ENCODE measurements around the gene CENPH.
"Not testable (repeated sequence)": the region's sequence is repeated elsewhere in the genome, so short reads cannot be mapped to it uniquely, and the experiment has no call there.

CENPH gene

GRCh38 chr5:69167493-69167855 is 21.9 kb upstream of the CENPH start:
- Histone ChIP-seq H3K27ac (ENCODE audit: low read length) (peak overlapping the region; percentile 51), H3K27me3 (ENCODE audit: low read depth, low read length) (no peaks in the 10 kb centered on the region), H3K36me3 (ENCODE audit: control insufficient read depth in 1 of 2, insufficient read depth in 2 of 2, low read length in 2 of 2) (peaks cover 0 to 7% of the 10 kb centered on the region in 2 donors), H3K9me3 (ENCODE audit: control insufficient read depth in 1 of 2, low read length in 2 of 2) (no peaks in the 10 kb centered on the region), H3K4me1 (ENCODE audit: control insufficient read depth in 1 of 2, insufficient read depth in 2 of 2, low read length in 2 of 2) (peaks cover 5 to 11% of the 10 kb centered on the region in 2 donors), H3K4me3 (ENCODE audit: low read depth in 1 of 2, low read length in 2 of 2) (peak overlapping the region; percentile 85 to 100)

- H3K27ac ChIP-seq (ENCODE audit: low read length): no peak overlapping the region
- H3K4me1 ChIP-seq (ENCODE audit: control insufficient read depth in 1 of 2, insufficient read depth in 2 of 2, low read length in 2 of 2): peaks cover 5 to 11% of the 10 kb centered on the region in 2 donors
- H3K36me3 ChIP-seq (ENCODE audit: control insufficient read depth in 1 of 2, insufficient read depth in 2 of 2, low read length in 2 of 2): peaks cover 0 to 7% of the 10 kb centered on the region in 2 donors
- H3K4me3 ChIP-seq (ENCODE audit: low read depth in 1 of 2, low read length in 2 of 2): peak overlapping the region; percentile 85 to 100
- no peaks in the 10 kb centered on the region for H3K27me3 ChIP-seq (ENCODE audit: low read depth, low read length)
- H3K9me3 ChIP-seq (ENCODE audit: control insufficient read depth in 1 of 2, low read length in 2 of 2): no peaks in the 10 kb centered on the region
These were observed 21.5 kb upstream of the CENPH start for GRCh38 chr5:69167929-69168328.

- Histone ChIP-seq H3K36me3 (ENCODE audit: control insufficient read depth in 1 of 2, insufficient read depth in 2 of 2, low read length in 2 of 2) (peaks cover 0 to 15% of the 10 kb centered on the region in 2 donors), H3K27me3 (ENCODE audit: low read depth, low read length) (no peaks in the 10 kb centered on the region), H3K4me1 (ENCODE audit: control insufficient read depth in 1 of 2, insufficient read depth in 2 of 2, low read length in 2 of 2) (peaks cover 5 to 11% of the 10 kb centered on the region in 2 donors), H3K27ac (ENCODE audit: low read length) (no peak overlapping the region), H3K4me3 (ENCODE audit: low read depth in 1 of 2, low read length in 2 of 2) (no peak overlapping the region), H3K9me3 (ENCODE audit: control insufficient read depth in 1 of 2, low read length in 2 of 2) (no peaks in the 10 kb centered on the region)
These were observed 18.9 kb upstream of the CENPH start for GRCh38 chr5:69170495-69170894.

GRCh38 chr5:69170969-69171368 is 18.4 kb upstream of the CENPH start:
- no peak overlapping the region for H3K4me3 ChIP-seq (ENCODE audit: low read depth in 1 of 2, low read length in 2 of 2)
- no peak overlapping the region for H3K27ac ChIP-seq (ENCODE audit: low read length)
- H3K36me3 ChIP-seq (ENCODE audit: control insufficient read depth in 1 of 2, insufficient read depth in 2 of 2, low read length in 2 of 2): peaks cover 0 to 16% of the 10 kb centered on the region in 2 donors
- peaks cover 5 to 11% of the 10 kb centered on the region in 2 donors for H3K4me1 ChIP-seq (ENCODE audit: control insufficient read depth in 1 of 2, insufficient read depth in 2 of 2, low read length in 2 of 2)
- no peaks in the 10 kb centered on the region for H3K9me3 ChIP-seq (ENCODE audit: control insufficient read depth in 1 of 2, low read length in 2 of 2)
- no peaks in the 10 kb centered on the region for H3K27me3 ChIP-seq (ENCODE audit: low read depth, low read length)

- H3K4me3 ChIP-seq (ENCODE audit: low read depth in 1 of 2, low read length in 2 of 2); H3K4me1 ChIP-seq (ENCODE audit: control insufficient read depth in 1 of 2, insufficient read depth in 2 of 2, low read length in 2 of 2); H3K27ac ChIP-seq (ENCODE audit: low read length); H3K27me3 ChIP-seq (ENCODE audit: low read depth, low read length); H3K36me3 ChIP-seq (ENCODE audit: control insufficient read depth in 1 of 2, insufficient read depth in 2 of 2, low read length in 2 of 2); H3K9me3 ChIP-seq (ENCODE audit: control insufficient read depth in 1 of 2, low read length in 2 of 2): not testable (repeated sequence)
These were observed 7.6 kb upstream of the CENPH start for GRCh38 chr5:69181659-69182293.

GRCh38 chr5:69184621-69185020 is 4.8 kb upstream of the CENPH start:
- no peaks in the 10 kb centered on the region for H3K27me3 ChIP-seq (ENCODE audit: low read depth, low read length)
- H3K36me3 ChIP-seq (ENCODE audit: control insufficient read depth in 1 of 2, insufficient read depth in 2 of 2, low read length in 2 of 2): no peaks in the 10 kb centered on the region
- no peak overlapping the region for H3K4me3 ChIP-seq (ENCODE audit: low read depth in 1 of 2, low read length in 2 of 2)
- H3K4me1 ChIP-seq (ENCODE audit: control insufficient read depth in 1 of 2, insufficient read depth in 2 of 2, low read length in 2 of 2): peaks cover 0 to 4% of the 10 kb centered on the region in 2 donors
- H3K27ac ChIP-seq (ENCODE audit: low read length): no peak overlapping the region
- H3K9me3 ChIP-seq (ENCODE audit: control insufficient read depth in 1 of 2, low read length in 2 of 2): no peaks in the 10 kb centered on the region

GRCh38 chr5:69187342-69187741 is 2.0 kb upstream of the CENPH start:
- peaks cover 0 to 13% of the 10 kb centered on the region in 2 donors for H3K4me1 ChIP-seq (ENCODE audit: control insufficient read depth in 1 of 2, insufficient read depth in 2 of 2, low read length in 2 of 2)
- no peaks in the 10 kb centered on the region for H3K27me3 ChIP-seq (ENCODE audit: low read depth, low read length)
- no peak overlapping the region for H3K27ac ChIP-seq (ENCODE audit: low read length)
- no peak overlapping the region for H3K4me3 ChIP-seq (ENCODE audit: low read depth in 1 of 2, low read length in 2 of 2)
- H3K9me3 ChIP-seq (ENCODE audit: control insufficient read depth in 1 of 2, low read length in 2 of 2): no peaks in the 10 kb centered on the region
- no peaks in the 10 kb centered on the region for H3K36me3 ChIP-seq (ENCODE audit: control insufficient read depth in 1 of 2, insufficient read depth in 2 of 2, low read length in 2 of 2)

GRCh38 chr5:69188811-69189161 is 597 bp upstream of the CENPH start:
- Histone ChIP-seq H3K27me3 (ENCODE audit: low read depth, low read length) (no peaks in the 10 kb centered on the region), H3K27ac (ENCODE audit: low read length) (peak overlapping the region; percentile 82), H3K9me3 (ENCODE audit: control insufficient read depth in 1 of 2, low read length in 2 of 2) (no peaks in the 10 kb centered on the region), H3K36me3 (ENCODE audit: control insufficient read depth in 1 of 2, insufficient read depth in 2 of 2, low read length in 2 of 2) (no peaks in the 10 kb centered on the region), H3K4me1 (ENCODE audit: control insufficient read depth in 1 of 2, insufficient read depth in 2 of 2, low read length in 2 of 2) (peaks cover 0 to 13% of the 10 kb centered on the region in 2 donors), H3K4me3 (ENCODE audit: low read depth in 1 of 2, low read length in 2 of 2) (peak overlapping the region; percentile 83 to 97)

GRCh38 chr5:69202497-69202896 is 13.1 kb downstream of the CENPH start:
- Histone ChIP-seq H3K9me3 (ENCODE audit: control insufficient read depth in 1 of 2, low read length in 2 of 2) (no peaks in the 10 kb centered on the region), H3K27ac (ENCODE audit: low read length) (no peak overlapping the region), H3K4me1 (ENCODE audit: control insufficient read depth in 1 of 2, insufficient read depth in 2 of 2, low read length in 2 of 2) (no peaks in the 10 kb centered on the region), H3K27me3 (ENCODE audit: low read depth, low read length) (no peaks in the 10 kb centered on the region), H3K36me3 (ENCODE audit: control insufficient read depth in 1 of 2, insufficient read depth in 2 of 2, low read length in 2 of 2) (no peaks in the 10 kb centered on the region), H3K4me3 (ENCODE audit: low read depth in 1 of 2, low read length in 2 of 2) (no peak overlapping the region)

GRCh38 chr5:69206528-69207190 is 17.3 kb downstream of the CENPH start:
- Histone ChIP-seq H3K4me1 (ENCODE audit: control insufficient read depth in 1 of 2, insufficient read depth in 2 of 2, low read length in 2 of 2) (no peaks in the 10 kb centered on the region), H3K9me3 (ENCODE audit: control insufficient read depth in 1 of 2, low read length in 2 of 2) (no peaks in the 10 kb centered on the region), H3K36me3 (ENCODE audit: control insufficient read depth in 1 of 2, insufficient read depth in 2 of 2, low read length in 2 of 2) (no peaks in the 10 kb centered on the region), H3K4me3 (ENCODE audit: low read depth in 1 of 2, low read length in 2 of 2) (no peak overlapping the region), H3K27ac (ENCODE audit: low read length) (no peak overlapping the region), H3K27me3 (ENCODE audit: low read depth, low read length) (no peaks in the 10 kb centered on the region)

- H3K36me3 ChIP-seq (ENCODE audit: control insufficient read depth in 1 of 2, insufficient read depth in 2 of 2, low read length in 2 of 2): no peaks in the 10 kb centered on the region
- H3K27ac ChIP-seq (ENCODE audit: low read length): no peak overlapping the region
- no peaks in the 10 kb centered on the region for H3K27me3 ChIP-seq (ENCODE audit: low read depth, low read length)
- H3K4me1 ChIP-seq (ENCODE audit: control insufficient read depth in 1 of 2, insufficient read depth in 2 of 2, low read length in 2 of 2): no peaks in the 10 kb centered on the region
- H3K9me3 ChIP-seq (ENCODE audit: control insufficient read depth in 1 of 2, low read length in 2 of 2): no peaks in the 10 kb centered on the region
- H3K4me3 ChIP-seq (ENCODE audit: low read depth in 1 of 2, low read length in 2 of 2): no peak overlapping the region
These were observed 20.2 kb downstream of the CENPH start for GRCh38 chr5:69209602-69210001.

GRCh38 chr5:69211200-69211599 is 21.8 kb downstream of the CENPH start:
- no peaks in the 10 kb centered on the region for H3K36me3 ChIP-seq (ENCODE audit: control insufficient read depth in 1 of 2, insufficient read depth in 2 of 2, low read length in 2 of 2)
- H3K9me3 ChIP-seq (ENCODE audit: control insufficient read depth in 1 of 2, low read length in 2 of 2): no peaks in the 10 kb centered on the region
- no peak overlapping the region for H3K27ac ChIP-seq (ENCODE audit: low read length)
- no peaks in the 10 kb centered on the region for H3K4me1 ChIP-seq (ENCODE audit: control insufficient read depth in 1 of 2, insufficient read depth in 2 of 2, low read length in 2 of 2)
- no peak overlapping the region for H3K4me3 ChIP-seq (ENCODE audit: low read depth in 1 of 2, low read length in 2 of 2)
- no peaks in the 10 kb centered on the region for H3K27me3 ChIP-seq (ENCODE audit: low read depth, low read length)
